ENCODE results near the gene TMEM259.

The TMEM259 gene

DNA sequence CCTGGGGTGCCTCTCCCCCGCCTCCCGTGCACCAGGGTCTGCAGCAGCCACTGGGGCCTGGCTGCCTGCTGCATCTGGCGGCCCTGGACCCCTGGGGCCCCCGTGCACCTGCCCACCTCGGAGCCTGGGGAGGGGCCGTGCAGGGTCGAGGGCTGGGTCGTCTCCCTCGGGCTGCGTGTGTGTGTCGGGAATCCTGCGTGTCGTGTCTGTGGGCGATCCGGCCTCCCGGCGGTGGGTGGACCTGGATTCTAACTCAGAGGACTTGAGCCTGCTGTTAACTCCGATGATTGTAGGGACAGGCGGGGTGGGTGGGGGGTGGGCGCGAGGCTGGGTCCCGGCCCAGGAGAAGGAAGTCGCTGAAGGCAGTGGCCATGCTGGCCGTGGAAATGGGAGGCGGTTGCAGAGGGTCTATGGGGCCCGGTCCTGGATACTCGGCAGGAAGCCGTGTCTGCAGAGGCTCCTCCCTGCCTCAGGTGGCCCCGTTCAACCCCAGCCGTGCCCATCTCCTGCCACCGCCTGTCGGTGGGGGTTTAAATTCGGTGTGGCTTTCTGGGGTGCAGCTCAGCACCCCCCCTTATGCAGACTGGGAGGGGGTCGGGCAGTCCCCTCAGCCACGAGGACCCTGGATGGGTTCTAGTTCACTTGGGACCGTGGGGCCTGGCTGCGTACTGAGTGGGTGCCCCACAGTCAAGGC, 46.2 kb downstream of the TMEM259 start:
- H3K4me3 ChIP-seq (ENCODE audit: low read depth, low read length) = no peak overlapping the region
- TF ChIP-seq, protein P1, sequence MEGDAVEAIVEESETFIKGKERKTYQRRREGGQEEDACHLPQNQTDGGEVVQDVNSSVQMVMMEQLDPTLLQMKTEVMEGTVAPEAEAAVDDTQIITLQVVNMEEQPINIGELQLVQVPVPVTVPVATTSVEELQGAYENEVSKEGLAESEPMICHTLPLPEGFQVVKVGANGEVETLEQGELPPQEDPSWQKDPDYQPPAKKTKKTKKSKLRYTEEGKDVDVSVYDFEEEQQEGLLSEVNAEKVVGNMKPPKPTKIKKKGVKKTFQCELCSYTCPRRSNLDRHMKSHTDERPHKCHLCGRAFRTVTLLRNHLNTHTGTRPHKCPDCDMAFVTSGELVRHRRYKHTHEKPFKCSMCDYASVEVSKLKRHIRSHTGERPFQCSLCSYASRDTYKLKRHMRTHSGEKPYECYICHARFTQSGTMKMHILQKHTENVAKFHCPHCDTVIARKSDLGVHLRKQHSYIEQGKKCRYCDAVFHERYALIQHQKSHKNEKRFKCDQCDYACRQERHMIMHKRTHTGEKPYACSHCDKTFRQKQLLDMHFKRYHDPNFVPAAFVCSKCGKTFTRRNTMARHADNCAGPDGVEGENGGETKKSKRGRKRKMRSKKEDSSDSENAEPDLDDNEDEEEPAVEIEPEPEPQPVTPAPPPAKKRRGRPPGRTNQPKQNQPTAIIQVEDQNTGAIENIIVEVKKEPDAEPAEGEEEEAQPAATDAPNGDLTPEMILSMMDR (IDR thresholded peaks at IDR 0.05; ENCODE audit: borderline replicate concordance, insufficient read depth, low read depth, low read length) = no peak

DNA sequence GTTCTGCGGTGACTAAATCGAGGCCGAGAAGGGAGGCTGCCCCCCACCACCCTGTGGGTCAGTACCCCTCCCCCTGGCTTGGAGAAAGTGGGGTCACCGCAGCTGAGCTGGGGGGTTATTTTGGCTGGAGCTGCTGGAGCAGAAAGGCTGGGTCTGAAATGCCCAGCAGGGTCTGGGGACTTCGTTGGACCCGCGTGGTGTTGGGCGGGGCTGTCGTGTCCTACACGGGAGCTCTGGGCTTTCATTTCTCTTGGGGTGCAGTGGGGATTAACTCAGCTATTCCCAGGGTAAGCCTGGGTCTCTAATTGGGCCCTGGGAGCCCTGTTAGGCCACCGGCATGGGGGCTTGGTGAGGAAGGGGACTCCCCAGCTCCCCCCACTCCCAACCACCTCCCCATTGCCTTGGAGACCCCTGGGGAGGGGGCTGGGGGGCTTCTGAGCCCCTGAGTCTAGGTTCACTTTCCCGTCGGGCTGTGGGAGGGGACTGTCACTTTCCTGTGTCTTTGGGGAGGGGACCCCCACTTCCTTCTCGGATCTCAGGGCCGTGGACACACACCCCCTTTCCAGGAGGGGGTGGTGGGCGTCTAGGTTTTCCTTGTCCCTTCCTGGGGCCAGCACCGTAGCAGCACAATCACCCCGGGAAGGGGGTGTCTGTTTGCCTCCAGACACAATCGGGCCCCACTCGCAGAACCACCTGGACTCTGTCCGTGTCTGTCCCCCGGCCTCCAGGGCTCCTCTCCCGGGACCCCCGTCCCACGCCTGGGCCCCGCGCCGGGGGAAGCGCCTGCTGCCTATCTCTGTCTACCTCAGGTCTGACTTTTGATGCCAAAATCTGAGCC, 47.0 kb downstream of the TMEM259 start:
- TF ChIP-seq, protein P1 (IDR thresholded peaks at IDR 0.05; ENCODE audit: borderline replicate concordance, insufficient read depth, low read depth, low read length) = no peak
- no peak overlapping the region for H3K4me3 ChIP-seq (ENCODE audit: low read depth, low read length)

DNA sequence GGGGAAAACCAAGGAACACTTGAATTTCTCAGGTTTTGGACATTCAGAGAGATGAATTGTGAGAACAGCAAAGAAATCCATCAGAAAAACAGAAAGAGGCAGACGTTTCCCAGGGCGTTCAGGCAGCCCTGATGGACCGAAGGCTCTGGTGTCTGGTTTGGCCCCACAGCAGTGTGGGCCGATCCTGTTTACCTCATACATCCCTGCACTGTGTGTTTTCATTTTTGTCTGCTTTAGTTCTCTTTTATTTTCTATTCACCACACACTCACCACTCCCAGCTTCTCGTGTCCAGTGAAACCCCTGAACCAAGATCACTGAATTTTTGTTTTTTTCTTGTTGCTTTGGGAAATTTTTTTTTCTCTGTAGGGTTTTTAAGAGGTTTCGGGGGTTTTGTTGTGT, 48.6 kb downstream of the TMEM259 start:
- TF ChIP-seq, protein P1 (IDR thresholded peaks at IDR 0.05; ENCODE audit: borderline replicate concordance, insufficient read depth, low read depth, low read length) = no peak
- no peak overlapping the region for H3K4me3 ChIP-seq (ENCODE audit: low read depth, low read length)

DNA sequence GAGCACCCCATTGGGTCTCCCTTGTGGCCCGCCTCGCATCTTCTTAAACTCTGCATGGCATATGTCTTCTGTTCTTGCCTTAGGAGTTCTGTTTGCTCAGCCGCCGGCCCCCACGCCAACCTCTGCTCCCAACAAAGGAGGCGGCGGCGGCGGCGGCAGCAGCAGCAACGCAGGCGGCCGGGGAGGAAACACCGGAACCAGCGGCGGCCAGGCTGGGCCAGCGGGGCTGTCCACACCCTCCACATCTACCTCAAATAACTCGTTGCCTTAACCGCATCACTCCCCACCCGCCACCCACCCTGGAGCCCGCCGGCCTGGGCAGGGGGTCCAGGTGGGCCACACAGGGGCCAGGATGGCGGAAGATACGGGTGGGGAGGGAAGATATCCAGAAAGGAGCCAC, 49.1 kb downstream of the TMEM259 start:
- no peak overlapping the region for H3K4me3 ChIP-seq (ENCODE audit: low read depth, low read length)
- TF ChIP-seq, protein P1 (IDR thresholded peaks at IDR 0.05; ENCODE audit: borderline replicate concordance, insufficient read depth, low read depth, low read length) = no peak

DNA sequence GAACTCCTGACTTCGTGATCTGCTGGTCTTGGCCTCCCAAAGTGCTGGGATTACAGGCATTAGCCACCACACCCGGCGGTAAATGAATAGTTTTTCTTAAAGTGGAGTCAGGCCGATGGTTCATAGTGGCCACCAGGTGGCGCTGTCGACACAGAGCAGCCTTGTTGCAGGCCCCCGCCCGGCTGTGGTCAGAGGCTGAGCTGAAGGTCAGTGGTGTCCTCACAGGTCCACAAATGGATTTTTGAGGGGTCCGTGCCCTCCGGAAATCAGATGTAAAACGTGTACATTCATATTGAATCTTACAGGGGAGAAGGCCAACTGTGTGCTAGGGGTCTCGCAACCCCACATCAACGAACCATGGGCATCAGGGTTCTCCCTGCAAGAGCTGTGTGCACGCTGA, 50.2 kb downstream of the TMEM259 start:
- no peak overlapping the region for H3K4me3 ChIP-seq (ENCODE audit: low read depth, low read length)
- TF ChIP-seq, protein P1 (IDR thresholded peaks at IDR 0.05; ENCODE audit: borderline replicate concordance, insufficient read depth, low read depth, low read length) = peak; percentile 52; the same call in 1 of the 2 replicates

DNA sequence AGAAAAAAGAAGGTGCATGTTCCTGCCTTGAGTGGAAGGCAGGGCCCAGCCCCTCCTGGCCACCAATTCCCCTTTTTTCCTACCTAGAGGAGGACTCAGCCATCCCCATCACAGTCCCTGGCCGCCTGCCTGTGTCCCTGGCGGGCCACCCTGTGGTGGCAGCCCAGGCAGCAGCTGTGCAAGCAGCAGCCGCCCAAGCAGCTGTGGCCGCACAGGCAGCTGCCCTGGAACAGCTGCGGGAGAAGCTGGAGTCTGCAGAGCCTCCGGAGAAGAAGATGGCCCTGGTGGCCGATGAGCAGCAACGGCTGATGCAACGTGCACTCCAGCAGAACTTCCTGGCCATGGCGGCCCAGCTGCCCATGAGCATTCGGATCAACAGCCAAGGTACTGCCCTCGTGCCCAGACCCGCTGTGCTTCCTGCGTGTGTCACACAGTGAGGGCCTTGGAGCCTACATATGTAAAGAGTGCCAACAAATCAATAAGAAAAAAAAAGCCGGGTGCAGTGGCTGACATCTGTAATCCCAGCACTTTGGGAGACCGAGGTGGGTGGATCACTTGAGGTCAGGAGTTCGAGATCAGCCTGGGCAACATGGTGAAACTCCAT, 54.3 kb downstream of the TMEM259 start:
- no peak overlapping the region for H3K4me3 ChIP-seq (ENCODE audit: low read depth, low read length)
- TF ChIP-seq, protein P1 (IDR thresholded peaks at IDR 0.05; ENCODE audit: borderline replicate concordance, insufficient read depth, low read depth, low read length) = no peak
